IPS-NIHi7 (cell line): Measurements from ENCODE around the gene SMOC1.

Experiments used
- DNase-seq: peaks from one replicate; pipeline ENCODE4 v3.0.0; 2012; ENCODE audit warnings: mixed read lengths; ENCODE audit errors: extremely low spot score

Gene SMOC1

DNA sequence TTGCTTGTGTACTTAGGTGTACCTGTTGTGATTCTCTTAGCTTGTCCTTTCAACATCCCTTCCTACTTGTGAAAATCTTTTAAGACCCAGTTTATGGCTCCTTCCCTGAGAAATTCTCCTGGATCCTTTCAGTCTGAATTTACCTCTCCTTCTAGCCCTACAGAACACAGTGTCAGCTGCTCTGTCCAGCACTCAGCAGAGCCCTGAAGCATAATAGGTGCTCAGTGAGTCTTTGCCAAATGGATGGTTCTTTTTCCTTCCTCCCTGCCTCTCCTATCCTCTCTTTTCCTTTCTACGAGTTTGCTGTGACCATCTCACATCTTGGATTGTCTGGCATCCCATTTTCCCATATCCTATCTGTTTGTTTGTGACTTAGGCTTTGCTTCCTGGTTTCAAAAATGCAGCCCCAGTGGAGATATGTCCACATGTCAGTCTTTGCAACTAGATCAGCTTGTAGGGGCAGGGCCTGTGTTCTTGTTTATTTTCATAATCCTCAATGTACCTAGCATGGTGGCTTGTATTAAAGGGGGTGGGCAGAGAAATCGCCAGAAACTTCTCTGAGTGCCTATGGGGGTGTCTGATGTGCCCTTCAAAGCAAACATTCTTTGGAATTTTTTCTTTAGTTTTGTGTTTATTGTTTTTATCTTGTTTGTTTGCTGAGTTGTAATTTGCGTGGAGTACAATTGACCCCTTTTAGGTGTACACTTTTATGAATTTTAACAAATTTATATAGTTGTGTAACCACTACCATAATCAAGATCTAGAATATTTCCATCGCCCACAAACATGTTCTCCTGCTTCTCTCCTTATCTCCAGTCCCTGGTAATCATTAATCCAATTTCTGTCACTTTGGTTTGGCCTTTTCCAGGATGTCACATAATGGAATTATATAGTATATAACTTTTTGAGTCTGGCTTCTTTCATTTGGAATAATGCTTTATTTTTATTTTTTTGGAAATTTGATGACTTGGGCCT lies 62.8 kb downstream of the SMOC1 start:
- DNase-seq = no peak

GRCh38 chr14:69943084-69943780 lies 64.0 kb downstream of the SMOC1 start:
- DNase-seq = no peak

DNA sequence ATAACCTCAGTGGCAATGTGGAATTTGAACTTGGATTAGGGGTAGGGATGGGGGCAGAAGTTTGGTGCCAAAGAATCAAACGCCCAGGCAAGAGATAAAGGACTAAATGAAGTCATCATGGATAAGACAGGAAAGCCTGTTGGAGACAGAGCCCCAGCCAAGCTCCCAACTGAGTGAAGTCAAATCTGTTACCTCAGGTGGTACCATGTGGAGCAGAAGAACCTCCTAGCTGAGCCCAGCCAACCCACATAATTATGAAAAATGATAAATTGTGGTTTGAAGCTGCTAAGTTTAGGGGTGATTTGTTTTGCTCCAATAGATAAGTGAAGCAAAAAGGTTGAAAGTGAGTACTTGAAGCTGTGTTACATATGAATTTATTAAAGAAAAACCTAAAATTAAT lies 66.1 kb downstream of the SMOC1 start:
- DNase-seq = no peak

DNA sequence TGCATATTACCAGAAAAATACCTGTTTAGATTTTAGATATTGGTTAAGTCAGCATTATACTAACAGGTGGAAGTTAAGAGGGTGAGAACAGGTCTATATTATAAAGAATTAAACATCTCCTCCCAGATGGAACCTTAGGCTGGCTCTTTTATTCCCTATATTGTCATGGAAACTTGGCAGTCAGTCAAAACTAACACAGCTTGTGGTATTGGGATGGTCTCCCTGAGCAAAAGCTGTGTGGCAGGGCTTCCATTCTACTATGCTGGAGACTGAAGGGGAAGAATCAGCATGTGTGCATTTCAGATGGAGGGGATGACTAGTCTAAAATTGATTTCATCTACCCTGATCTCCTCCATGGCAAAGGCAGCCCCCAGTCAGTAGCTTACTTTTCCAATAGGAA lies 66.7 kb downstream of the SMOC1 start:
- no peak for DNase-seq

DNA sequence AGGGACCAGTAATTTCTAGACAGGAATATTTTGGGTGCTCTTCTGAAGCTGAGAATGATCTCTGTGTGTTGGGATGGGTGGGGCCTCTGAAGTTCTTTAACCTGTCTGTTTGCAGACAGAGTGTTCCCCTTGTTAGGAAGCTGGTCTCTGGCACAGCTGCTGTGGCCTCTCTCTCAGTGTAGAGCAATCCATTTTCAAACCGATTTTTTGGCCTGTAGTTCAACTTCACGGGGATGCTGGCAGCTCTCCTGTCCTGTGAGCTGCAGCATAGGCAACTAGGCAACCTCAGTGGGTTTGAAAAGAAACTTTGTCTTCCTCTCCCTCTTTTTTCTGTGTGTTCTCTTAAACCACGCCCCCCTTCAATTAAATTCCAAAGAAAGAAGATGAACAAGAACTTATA lies 69.1 kb downstream of the SMOC1 start:
- DNase-seq = no peak

DNA sequence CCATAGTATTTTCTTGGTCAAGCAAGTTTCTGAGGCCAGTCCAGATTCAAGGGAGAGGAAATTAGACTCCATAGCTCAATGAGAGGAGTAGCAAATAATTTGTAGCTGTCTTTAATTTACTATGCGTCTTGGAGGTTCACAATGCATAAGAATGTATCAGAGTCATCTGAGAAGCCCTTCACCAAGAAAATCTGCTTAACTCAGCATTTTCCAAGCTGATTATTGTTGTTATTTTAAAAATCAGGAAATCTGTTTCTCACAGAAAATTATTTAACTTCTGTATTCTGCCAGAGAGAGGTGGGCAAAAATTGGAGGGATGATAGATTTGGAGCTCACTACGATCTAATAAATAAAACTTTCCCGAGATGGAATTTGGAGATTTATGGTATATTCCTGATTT lies 72.0 kb downstream of the SMOC1 start:
- no peak for DNase-seq

DNA sequence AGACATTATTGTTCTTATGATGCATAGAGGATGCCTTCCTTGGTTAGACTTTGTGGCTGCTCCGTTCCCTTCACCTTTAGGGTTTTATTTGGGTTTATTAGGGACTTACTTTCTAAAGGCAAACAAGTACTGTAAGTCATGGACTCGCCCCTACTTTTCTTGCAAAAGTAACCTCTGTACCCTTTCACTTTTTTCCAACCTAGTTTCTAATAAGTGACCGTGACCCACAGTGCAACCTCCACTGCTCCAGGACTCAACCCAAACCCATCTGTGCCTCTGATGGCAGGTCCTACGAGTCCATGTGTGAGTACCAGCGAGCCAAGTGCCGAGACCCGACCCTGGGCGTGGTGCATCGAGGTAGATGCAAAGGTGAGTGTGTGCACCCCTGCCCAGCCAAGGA lies 72.7 kb downstream of the SMOC1 start:
- DNase-seq = no peak

DNA sequence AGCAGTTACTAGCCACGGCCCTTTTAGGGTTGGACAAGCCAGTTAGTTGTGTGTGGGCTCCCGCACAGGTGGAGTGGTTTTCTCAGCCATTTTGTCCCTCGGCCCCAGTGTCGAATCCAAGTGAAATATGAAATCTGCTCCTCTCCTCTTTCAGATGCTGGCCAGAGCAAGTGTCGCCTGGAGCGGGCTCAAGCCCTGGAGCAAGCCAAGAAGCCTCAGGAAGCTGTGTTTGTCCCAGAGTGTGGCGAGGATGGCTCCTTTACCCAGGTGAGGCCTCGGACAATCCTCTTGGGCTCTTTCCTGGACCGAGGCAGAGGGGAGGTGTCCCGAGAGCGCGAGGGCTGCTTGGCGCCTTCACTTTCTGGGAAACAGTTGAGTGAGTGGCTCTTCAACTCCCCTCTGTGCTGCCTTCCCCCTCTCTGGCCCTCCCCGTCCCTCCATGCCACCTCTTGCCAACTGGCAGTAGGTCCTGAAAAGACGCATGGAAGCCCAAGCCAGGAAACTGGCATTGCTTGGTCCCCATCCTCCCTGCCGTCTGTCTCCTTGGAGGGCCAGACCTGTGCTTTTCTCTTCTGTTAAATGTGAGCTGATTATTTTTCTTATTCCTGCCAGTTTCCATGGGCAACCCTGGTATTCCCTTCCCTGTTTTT lies 74.2 kb downstream of the SMOC1 start:
- no peak for DNase-seq

GRCh38 chr14:69955855-69956845 lies 76.9 kb downstream of the SMOC1 start:
- no peak for DNase-seq

DNA sequence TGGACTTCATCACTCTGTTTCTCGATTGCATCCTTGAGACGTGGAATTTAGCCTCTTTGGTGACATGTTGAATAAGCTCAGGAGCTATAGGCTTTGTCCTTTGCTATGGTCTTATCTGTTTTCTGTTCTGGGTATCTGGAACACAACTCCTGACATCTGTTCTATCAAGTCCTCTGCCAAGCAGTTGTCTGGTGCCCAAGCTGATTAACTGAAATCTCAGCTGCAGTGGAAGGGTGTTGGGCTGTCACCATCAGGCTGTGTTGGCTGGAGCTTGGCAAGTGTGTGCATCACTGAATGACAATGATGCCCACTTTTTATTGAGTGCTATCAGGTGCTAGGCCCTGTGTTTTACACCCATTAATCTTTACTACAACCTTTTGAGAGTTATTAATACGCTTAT lies 77.8 kb downstream of the SMOC1 start:
- DNase-seq = no peak

DNA sequence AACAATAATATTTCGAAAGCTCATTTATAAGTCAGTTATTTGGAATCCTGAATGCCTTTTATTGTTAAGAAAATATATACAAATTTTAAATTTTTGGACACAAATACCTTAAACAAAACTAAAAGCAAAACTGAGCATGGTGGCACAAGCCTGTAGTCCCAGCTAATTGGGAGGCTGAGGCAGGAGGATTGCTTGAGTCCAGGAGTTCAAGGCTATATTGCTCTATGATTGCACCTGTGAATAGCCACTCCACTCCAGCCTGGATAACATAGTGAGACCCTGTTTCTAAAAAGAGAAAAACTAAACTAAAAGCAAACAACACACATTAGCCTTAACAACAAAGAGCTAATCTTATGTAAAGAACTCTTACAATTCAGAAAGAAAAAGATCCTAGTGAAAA lies 78.8 kb downstream of the SMOC1 start:
- no peak for DNase-seq

DNA sequence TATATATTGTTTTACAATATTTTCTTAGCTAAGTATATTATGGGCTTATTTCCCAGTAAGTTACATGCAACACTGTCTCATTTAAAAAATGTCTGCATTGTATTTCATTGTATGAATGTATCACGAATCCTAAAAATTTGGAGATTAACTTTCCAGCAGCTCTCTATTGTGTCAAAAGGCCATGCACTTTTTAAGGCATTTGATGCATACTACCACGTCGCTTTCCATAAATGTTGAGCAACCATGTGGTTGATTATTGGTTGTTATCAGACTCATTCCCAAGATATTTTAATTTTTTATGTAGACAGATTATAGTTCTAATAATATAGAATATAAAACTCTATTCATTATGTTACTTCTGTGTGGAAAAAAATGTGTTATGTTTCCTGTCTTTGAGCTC lies 79.9 kb downstream of the SMOC1 start:
- DNase-seq = no peak

DNA sequence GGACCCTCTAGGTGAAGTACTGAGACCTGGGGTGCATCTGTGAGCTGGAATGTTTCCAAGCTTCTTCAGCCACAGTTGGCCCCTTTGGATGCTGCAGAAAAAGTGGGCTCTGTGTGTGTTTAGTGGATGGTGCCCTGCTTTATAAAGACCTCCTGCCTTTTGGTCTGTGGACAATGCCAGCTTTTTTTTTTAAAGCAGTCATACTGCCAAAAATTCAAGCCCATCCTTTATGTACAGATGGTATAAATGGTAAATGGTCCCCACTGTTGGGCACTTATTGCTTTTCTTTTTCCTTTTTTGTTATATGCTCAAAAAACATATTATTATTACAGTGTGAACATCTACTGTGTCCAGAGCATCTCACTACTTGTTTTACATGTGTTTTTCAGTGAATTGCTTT lies 81.1 kb downstream of the SMOC1 start:
- DNase-seq = no peak

- DNase-seq = no peak
Observed at GRCh38 chr14:69963966-69964365, 84.8 kb downstream of the SMOC1 start.

DNA sequence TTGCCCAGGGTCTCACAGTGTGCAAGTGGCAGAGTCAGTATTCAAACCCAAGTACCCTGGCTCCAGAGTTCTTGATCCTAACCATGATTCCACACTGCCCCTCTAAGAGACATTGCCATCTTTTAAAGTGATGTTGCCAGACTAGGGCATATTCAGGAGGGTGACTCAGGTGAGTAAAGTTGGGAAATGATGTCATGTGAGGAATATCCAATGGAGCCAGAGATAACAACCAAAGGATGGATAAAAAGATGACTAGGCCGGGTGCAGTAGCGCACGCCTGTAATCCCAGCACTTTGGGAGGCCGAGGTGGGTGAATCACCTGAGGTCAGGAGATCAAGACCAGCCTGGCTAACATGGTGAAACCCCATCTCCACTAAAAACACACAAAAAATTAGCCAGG lies 85.6 kb downstream of the SMOC1 start:
- DNase-seq = no peak

GRCh38 chr14:69968132-69968531 lies 88.9 kb downstream of the SMOC1 start:
- DNase-seq = no peak

- no peak for DNase-seq
Observed at GRCh38 chr14:69968681-69969080, 89.5 kb downstream of the SMOC1 start.

- DNase-seq = no peak
Observed at GRCh38 chr14:69972755-69973154, 93.5 kb downstream of the SMOC1 start.

DNA sequence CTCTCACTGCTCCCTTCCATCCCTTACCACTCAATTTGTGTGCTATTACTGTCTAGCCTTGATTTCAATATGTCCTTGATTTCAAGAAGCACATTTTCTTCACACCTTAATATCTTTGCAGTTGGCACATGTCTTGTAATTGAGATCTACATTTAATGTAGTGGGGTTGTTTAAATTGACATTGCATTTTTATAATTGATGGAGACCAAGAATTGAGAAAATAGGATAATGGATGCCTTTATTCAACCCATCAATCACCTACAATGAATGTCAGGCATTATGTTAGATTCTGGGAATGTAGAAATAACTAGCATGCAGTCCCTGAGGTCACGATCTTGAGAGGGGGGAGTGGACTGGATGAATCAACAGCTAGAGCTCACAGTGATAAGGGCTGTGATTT lies 94.6 kb downstream of the SMOC1 start:
- DNase-seq = no peak

GRCh38 chr14:69979882-69980281 lies 100.7 kb downstream of the SMOC1 start:
- no peak for DNase-seq
